Ecto neural progenitor cell (in vitro differentiated cells): ENCODE data around the gene STXBP2.
"Not testable (repeated sequence)": the region's sequence is repeated elsewhere in the genome, so short reads cannot be mapped to it uniquely, and the experiment has no call there.

Experiments used
- DNase-seq: peaks from one replicate; pipeline ENCODE4 v3.0.0-alpha.2; 2018; ENCODE audit warnings: low spot score

STXBP2 gene

GRCh38 chr19:7632340-7633203 lies 4.3 kb upstream of the STXBP2 start:
- no peak for DNase-seq

- DNase-seq: no peak
Observed at GRCh38 chr19:7633698-7634097, 3.2 kb upstream of the STXBP2 start, which contains the start of gene PCP2. Gene PCP2, minus strand, starts transcription at chr19:7633719. Its CDS starts 262 bp downstream, at chr19:7633457.

- no peak for DNase-seq
Observed at GRCh38 chr19:7635670-7636069, 1.2 kb upstream of the STXBP2 start.

GRCh38 chr19:7636317-7636690 lies 606 bp upstream of the STXBP2 start:
- no peak for DNase-seq

GRCh38 chr19:7637374-7638256 lies 705 bp downstream of the STXBP2 start:
- DNase-seq: no peak

GRCh38 chr19:7638802-7639465 lies 2.0 kb downstream of the STXBP2 start:
- no peak for DNase-seq

- DNase-seq: no peak
Observed at GRCh38 chr19:7639863-7640348, 3.0 kb downstream of the STXBP2 start.

- no peak for DNase-seq
Observed at GRCh38 chr19:7640803-7641202, 3.9 kb downstream of the STXBP2 start.

- DNase-seq: no peak
Observed at GRCh38 chr19:7641290-7642276, 4.7 kb downstream of the STXBP2 start.

- DNase-seq: no peak
Observed at GRCh38 chr19:7642295-7643030, 5.6 kb downstream of the STXBP2 start.

GRCh38 chr19:7643031-7643415 lies 6.1 kb downstream of the STXBP2 start:
- DNase-seq: no peak

GRCh38 chr19:7643629-7644549 lies 7.0 kb downstream of the STXBP2 start:
- DNase-seq: not testable (repeated sequence)

GRCh38 chr19:7644550-7644877 lies 7.6 kb downstream of the STXBP2 start:
- no peak for DNase-seq

GRCh38 chr19:7645163-7645562 lies 8.3 kb downstream of the STXBP2 start:
- DNase-seq: no peak

GRCh38 chr19:7645656-7646425 lies 8.9 kb downstream of the STXBP2 start:
- no peak for DNase-seq

GRCh38 chr19:7646426-7646700 lies 9.5 kb downstream of the STXBP2 start:
- DNase-seq: no peak

GRCh38 chr19:7647156-7647555 lies 10.2 kb downstream of the STXBP2 start:
- no peak for DNase-seq

- no peak for DNase-seq
Observed at GRCh38 chr19:7648265-7649014, 11.5 kb downstream of the STXBP2 start.
